CD1c-positive myeloid dendritic cell (primary cell): ENCODE results near the gene PEAR1.

Experiments
- DNase-seq: peaks from one replicate; pipeline ENCODE4 v3.0.0-alpha.2; 2016; ENCODE audit errors: extremely low spot score

PEAR1 gene

GRCh38 chr1:156963621-156964020, 70.1 kb downstream of the PEAR1 start:
- peak; percentile 70 for DNase-seq

- DNase-seq = no peak
Measured at GRCh38 chr1:156964441-156964840, 70.9 kb downstream of the PEAR1 start.
